ENCODE results near the gene IQCC. TPM values are rescaled to one million over a fixed set of nuclear protein-coding genes. Genes with fewer than 3 reads are reported as not detected.

The IQCC gene
- total RNA-seq, 2 donors from 2014 or later: 0.33 to 1.1 TPM

DNA sequence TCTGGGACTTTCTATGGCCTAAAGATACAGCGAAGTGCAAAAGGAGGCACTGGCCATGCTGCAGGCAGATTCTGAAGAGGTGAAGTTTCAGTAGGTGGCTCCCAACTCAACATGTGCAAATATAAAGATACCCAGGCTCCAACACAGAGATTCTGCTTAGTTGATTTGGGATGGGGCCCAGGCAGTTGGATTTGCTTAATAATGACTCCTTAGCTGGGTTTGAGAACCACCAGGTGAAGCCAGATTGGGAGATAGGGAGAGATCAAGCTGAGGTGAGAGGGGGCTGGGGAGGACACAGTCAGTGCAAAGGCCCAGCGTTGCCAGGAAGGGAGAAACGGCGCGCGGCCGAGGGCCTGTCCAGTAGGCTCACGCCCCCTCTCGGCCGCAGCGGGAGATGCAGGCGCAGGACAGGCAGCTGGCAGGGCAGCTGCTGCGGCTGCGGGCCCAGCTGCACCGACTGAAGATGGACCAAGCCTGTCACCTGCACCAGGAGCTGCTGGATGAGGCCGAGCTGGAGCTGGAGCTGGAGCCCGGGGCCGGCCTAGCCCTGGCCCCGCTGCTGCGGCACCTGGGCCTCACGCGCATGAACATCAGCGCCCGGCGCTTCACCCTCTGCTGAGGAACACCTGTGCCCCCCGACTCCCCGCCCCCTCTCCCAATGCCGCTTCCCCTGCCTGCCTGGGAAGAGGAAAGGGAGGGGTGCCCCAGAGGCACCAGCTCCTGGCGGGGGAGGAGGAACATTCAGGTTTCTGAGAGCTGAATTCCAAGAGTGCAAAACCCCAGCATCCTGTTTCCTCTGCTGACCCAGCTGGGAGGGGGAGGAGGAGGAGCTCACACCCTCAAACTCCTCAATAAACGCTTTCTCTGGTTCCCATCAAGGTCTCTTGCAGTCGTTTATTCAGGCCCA, 42.8 kb downstream of the IQCC start:
- intact Hi-C loops (cut with DNase I): no loop called here
- peak; percentile 96 for DNase-seq (ENCODE audit: low spot score)

DNA sequence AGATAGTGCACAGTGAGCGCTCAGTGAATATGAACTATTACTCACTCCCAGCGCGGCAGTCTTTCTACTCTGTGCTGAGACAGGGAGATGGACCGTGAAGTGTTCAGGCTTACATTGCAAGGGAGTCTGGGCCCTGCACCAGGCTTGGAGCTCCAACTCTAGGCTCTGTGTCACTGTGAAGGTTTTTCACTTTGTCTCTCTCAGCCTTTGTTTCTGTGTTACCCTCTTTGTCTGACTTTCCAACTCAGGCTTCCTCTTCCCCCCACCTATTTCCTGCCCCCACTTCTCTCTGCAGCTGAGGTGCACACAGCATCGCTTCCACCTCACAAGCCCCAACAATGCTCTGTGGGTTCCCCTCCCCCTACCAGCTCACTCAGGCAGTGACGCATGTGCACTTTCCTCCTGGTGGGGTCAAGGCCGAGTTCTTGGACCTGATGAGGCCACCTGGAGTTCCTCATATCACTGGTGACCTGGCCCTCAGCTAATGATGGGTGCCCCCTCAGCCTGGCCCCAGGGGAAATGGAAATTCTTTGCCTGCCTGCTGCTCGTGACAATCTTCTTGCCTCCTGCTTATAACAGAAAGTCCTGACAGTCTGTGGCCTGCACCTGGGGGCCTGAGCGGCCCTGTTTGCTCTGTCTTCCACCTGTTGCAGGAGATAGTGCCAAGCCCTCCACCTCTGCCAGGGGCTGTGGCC, 44.5 kb downstream of the IQCC start:
- intact Hi-C loops (cut with DNase I): no loop called here
- no peak for DNase-seq (ENCODE audit: low spot score)

DNA sequence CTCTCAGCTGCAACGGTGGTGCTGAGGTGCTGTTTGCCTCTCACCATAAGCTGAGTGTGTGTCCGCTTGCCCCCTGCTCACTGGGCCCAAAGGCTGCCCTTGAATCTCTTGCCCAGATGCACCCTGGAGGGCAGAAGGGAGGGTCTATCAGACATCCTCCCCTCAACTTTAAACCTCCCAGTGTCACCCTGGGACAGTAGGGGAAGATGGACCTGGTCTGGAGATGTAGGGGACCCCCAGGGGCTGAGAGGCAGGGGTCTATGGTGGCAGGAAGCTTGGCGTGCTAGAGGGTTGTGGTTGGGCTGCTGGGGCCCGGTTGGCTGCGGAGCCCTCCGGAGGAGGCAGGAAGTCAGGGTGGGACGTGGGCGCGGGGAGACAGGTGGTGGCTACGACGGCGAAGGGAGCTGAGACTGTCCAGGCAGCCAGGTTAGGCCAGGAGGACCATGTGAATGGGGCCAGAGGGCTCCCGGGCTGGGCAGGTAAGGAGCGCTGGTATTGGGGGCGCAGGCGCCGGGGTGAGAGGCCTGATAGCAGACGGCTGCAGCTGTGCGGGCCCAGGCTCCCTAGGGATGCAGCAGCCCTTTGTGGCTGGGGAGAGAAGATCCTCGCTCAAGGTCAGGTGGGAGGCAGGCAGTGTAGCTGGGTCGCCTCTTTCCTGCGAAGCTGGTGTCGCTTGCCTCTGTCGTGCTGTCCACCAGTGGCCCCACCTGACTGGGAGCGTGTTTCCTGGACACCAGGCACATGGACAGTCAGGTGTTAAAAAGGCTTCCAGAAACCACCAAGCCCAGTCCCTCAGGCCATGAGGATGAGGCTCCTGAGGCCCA, 45.6 kb downstream of the IQCC start, which contains the start of gene LCK:
LCK (plus strand) TSS at position 373 of the 824 bp plus-strand sequence. CDS start 23,065 bp downstream, outside the sequence.
- DNase-seq (ENCODE audit: low spot score): no peak
- intact Hi-C loops (cut with DNase I): no loop called here

DNA sequence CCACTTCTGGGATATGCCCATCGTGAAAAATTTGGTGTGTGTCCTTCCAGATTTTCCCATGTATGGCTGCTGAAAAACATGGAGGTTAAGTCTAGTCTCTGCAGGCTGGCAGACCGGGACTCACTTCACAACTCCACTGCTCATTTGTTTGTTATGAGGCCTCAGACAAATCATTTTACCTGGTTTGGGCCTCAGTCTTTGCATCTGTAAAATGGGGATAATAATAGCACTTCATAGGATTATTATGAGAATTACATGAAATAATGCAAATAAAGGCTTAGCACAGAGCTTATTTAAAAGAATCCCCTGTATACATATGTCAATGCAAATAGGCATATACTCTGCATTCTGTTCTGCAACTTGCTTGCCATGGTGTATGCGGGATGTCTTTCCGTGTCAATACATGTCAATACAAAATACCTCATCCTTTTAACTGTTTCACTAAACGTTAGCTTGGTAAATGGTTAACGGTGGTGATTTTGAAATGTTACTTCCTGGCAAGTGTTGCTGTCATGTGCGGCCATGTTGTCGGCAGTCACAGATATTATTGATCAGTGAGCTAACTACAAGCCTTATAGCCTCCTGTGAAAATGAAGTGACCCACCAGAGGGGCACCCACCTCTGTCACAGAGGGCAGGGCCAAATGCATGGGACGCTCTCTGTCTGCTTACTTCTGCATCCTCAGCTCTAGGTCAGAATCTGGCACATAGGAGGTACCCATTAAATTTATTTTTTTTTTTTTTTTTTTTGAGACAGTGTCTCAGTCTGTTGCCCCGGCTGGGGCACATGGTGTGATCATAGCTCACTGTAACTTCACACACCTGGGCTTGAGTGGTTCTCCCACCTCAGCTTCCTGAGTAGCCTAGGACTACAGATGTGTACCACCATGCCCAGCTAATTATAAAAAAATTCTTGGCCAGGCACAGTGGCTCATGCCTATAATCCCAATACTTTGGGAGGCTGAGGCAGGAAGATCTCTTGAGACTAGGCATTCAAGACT, 49.9 kb downstream of the IQCC start:
- intact Hi-C loops (cut with DNase I): no loop called here
- no peak for DNase-seq (ENCODE audit: low spot score)

DNA sequence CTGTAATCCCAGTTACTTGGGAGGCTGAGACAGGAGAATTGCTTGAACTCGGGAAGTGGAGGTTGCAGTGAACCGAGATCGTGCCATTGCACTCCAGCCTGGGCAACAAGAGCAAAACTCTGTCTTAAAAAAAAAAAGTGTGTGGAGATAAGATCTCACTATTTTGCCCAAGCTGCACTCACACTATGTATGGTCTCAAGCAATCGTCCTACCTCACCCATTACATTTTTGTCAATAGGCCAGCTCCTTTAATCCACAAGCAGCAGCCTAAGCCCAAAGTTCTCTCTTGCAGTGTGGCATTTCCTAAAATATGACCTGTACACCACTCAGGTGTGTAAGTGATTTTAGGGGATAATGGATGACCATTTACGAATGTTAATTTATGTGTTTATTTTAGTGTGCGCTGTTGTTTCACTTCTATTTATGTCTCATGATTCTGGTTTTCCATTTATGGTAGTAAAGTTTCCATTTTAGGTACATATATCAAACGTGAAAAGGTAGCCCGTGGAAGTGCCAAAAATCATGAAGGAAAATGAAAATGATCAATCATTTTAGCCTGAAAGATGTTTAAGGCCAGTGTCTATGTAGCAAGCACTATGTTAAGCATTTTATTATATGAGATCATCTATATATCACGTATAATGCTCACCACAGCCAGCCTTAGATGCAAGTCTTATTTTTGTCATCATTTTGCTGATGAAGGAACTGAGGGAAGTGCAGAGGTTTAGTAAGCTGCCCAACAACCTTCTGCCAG, 51.2 kb downstream of the IQCC start:
- no peak for DNase-seq (ENCODE audit: low spot score)
- intact Hi-C loops (cut with DNase I): no loop called here

DNA sequence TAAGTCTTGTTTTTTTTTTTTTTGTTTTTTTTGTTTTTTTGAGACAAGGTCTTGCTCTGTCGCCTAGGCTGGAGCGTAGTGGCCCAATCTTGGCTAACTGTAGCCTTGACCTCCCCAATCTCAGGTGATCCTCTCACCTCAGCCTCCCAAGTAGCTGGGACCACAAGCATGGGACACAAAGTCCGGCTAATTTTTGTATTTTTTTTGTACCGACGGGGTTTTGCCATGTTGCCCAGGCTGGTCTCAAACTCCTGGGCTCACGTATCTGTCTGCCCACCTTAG, 51.7 kb downstream of the IQCC start:
- intact Hi-C loops (cut with DNase I): no loop called here
- no peak for DNase-seq (ENCODE audit: low spot score)

Other genes starting within 250 kb of the IQCC start
- gene KHDRBS1, start 191.8 kb upstream of the IQCC start, total RNA-seq: 10 to 100 TPM; 68.8 to 71.5 TPM
- gene TMEM39B, start 132.7 kb upstream of the IQCC start, total RNA-seq: 10 to 100 TPM; 11.5 to 14.5 TPM
- gene KPNA6, start 97.6 kb upstream of the IQCC start, total RNA-seq: 10 to 100 TPM; 60.7 to 66.3 TPM
- gene TXLNA, start 26.0 kb upstream of the IQCC start, total RNA-seq: 10 to 100 TPM; 44.8 to 45.3 TPM
- gene CCDC28B, start 5.1 kb upstream of the IQCC start, total RNA-seq: 1 to 10 TPM; 7.5 to 8.3 TPM
- gene DCDC2B, start 3.4 kb downstream of the IQCC start, total RNA-seq: not detected
- 10 to 100 TPM; 12.7 to 15.9 TPM for gene TMEM234, start 16.7 kb downstream of the IQCC start, total RNA-seq
- 100 to 1,000 TPM; 117 to 131 TPM for gene EIF3I, start 16.7 kb downstream of the IQCC start, total RNA-seq
- gene FAM167B, start 41.6 kb downstream of the IQCC start, total RNA-seq: 1 to 10 TPM; 8.6 to 9.2 TPM
- gene LCK, start 45.6 kb downstream of the IQCC start, total RNA-seq: 1 to 10 TPM; 1.1 to 1.3 TPM
- gene HDAC1, start 86.4 kb downstream of the IQCC start, total RNA-seq: 10 to 100 TPM; 36.6 to 40.8 TPM
- 10 to 100 TPM; 40.9 to 43.9 TPM for gene MARCKSL1, start 130.6 kb downstream of the IQCC start, total RNA-seq
- gene FAM229A, start 156.8 kb downstream of the IQCC start, total RNA-seq: 1 to 10 TPM; 4.4 to 5.4 TPM
- gene TSSK3, start 156.9 kb downstream of the IQCC start, total RNA-seq: 1 to 10 TPM; 2.6 to 3.9 TPM
- gene BSDC1, start 188.8 kb downstream of the IQCC start, total RNA-seq: 10 to 100 TPM; 37.2 to 42.5 TPM